HG02870 (cell line): ENCODE data around the gene UBN1.

ENCODE experiments used
- ATAC-seq: cut with Tn5 transposase; IDR thresholded peaks from one replicate; pipeline ENCODE4 v1.9.1; 2021; ENCODE audit warnings: mild to moderate bottlenecking, moderate library complexity; ENCODE audit not compliant: unreplicated experiment

UBN1 gene

DNA sequence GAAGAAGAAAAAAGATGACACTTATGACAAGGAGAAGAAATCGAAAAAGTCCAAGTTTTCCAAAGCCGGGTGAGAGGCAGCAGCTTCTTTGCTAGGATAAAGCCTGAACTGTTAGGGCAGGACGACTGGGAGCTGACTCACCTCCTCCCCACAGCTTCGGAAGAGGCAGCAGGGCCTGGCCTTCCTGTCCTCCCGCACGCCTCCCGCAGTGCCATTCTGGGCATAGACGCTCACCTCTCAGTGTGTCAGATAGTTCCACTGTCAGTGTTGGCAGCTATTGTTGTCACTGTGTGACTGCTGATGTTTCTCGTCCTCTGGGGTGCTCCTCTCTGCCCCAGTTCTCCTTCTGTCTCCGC is 12.6 kb downstream of the UBN1 start:
- no peak for ATAC-seq

- ATAC-seq: no peak
These were observed 13.6 kb downstream of the UBN1 start for GRCh38 chr16:4860727-4861342.

- ATAC-seq: no peak
These were observed 15.4 kb downstream of the UBN1 start for GRCh38 chr16:4862639-4863038.

- no peak for ATAC-seq
These were observed 17.4 kb downstream of the UBN1 start for GRCh38 chr16:4864728-4865127.

- ATAC-seq: no peak
These were observed 18.1 kb downstream of the UBN1 start for GRCh38 chr16:4865231-4865860.

DNA sequence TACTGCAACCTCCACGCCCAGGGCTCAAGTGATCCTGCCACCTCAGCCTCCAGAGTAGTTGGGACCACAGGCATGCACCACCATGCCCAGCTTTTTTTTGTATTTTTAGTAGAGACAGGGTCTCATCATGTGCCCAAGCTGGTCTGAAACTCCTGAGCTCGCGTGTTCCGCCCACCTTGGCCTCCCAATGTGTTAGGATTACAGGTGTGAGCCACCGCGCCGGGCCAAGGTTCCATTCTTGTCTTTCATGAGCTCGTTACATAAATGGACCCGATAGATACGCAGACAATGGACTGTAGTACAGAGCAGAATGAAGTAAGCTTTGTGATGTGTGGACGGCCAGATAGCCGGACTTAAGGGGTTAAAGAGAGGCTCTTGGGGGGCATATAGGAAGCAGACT is 19.3 kb downstream of the UBN1 start:
- no peak for ATAC-seq

GRCh38 chr16:4868026-4868425 is 20.7 kb downstream of the UBN1 start:
- ATAC-seq: no peak

- no peak for ATAC-seq
These were observed 21.3 kb downstream of the UBN1 start for GRCh38 chr16:4868535-4868934.

DNA sequence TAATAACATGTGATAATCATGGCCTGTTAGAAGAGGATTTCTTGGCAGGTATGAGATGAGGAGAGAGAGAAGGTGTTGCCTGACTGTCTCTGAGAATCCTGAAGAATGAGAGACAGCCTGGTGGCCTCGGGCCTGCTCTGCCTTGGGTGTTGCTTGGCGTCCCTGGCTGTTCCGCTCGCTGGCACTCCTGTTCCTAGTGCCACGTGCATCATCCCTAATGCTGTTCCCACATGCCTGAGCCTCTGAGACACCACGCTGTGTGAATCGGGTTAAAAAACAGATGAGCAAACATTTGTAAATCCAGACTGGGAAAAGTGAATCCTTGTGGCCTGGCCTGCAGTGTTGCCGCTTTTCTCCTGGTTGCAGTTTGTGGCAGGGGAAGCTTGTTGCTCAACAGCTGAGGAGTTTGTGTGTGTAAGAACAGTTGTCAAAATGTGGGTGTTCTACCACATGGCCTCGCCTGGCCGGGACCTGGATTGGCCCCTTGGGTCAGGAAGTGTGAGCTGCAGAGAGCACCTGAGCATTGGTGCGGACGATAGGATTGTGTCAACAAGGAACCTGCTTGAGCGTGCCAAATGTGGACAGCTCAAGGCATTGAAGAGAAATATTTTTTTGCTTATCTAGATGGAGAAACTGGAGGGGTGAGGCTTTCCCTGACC is 22.0 kb downstream of the UBN1 start:
- ATAC-seq: no peak

GRCh38 chr16:4870138-4870671 is 22.9 kb downstream of the UBN1 start:
- no peak for ATAC-seq

DNA sequence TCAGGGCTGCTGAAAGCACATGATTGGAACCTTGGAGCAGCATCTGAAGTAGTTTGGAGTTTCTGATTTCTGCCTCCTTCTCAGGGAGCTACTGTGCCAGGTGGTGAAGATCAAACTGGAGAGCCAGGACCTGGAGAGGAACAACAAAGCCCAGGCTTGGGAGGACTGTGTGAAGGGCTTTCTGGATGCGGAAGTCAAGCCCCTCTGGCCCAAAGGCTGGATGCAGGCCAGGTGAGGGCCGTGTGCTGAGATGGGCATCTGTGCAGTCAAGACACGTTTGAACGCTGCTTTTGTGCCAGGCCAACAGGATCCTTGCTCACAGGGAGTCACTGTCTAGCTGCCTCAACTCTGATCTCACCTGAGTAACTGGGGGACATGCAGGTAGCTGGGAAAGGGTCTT is 23.8 kb downstream of the UBN1 start:
- no peak for ATAC-seq

GRCh38 chr16:4873091-4873490 is 25.8 kb downstream of the UBN1 start:
- no peak for ATAC-seq

GRCh38 chr16:4874666-4875065 is 27.4 kb downstream of the UBN1 start:
- ATAC-seq: no peak

- ATAC-seq: no peak
These were observed 29.5 kb downstream of the UBN1 start for GRCh38 chr16:4876646-4877379.

DNA sequence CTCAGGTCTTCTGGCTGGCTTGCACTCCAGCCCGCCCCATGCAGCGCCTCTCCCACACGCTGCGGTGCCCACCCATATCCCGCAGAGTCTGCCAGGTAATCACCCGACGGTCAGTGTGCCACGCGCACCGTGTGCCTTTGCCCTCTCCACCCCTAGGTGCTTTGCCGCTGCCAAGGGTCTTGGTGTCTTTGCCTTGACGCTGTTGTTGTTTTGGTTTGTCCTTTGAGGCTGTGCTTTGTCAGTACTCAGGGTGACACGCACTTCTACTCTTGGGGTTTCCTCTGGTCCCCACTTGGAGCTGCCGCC is 30.1 kb downstream of the UBN1 start:
- ATAC-seq: no peak

DNA sequence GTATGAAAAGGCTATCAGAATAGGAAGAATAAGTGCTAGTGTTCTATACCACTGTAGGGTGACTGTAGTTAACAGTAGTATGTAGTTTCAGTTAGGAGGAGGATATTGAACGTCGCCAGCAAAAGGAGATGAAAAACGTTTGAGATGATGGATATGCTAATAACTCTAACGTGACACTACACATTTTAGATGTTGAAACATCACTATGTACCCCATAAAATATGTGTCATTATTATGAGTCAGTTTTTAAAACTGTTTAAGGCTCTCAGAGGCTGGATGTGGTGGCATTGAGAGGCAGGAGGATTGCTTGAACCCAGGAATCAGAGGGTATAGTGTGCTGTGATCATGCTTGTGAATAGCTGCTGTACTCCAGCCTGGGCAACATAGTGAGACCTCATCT is 31.8 kb downstream of the UBN1 start:
- ATAC-seq: no peak

GRCh38 chr16:4880006-4880580 is 32.8 kb downstream of the UBN1 start:
- ATAC-seq: no peak

DNA sequence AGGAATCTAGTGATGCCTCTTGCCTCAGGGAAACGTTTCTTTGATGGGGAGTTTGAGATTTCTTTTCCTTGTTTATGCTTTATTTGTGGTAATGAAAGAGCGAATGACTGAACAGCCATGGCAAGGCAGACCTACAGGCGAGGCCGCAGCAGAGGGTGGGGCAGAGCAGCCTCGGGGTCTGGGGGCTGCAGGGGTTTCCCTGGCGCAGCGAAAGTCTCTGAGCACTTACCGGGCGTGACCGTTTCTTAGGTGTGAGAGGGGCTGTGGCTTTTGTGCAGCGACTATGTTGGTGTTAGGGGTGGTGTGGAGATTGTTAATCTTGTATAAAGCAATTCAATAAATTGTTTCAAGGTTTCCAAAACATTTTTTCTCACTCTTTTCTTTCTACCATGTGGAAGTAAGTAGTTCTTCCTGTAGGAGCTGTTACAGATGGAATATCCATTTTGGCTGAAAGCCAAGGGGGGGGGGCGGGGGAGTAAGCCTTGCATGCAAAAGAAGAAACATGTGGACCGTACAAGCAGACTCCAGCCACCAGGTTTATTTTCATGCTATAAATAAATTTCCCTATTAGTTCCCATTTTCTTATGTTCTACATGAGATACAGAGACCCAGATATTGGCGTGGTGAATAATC is 34.8 kb downstream of the UBN1 start:
- no peak for ATAC-seq

GRCh38 chr16:4882633-4883285 is 35.5 kb downstream of the UBN1 start:
- no peak for ATAC-seq

GRCh38 chr16:4883501-4883900 is 36.2 kb downstream of the UBN1 start:
- no peak for ATAC-seq

GRCh38 chr16:4884209-4884608 is 36.9 kb downstream of the UBN1 start:
- no peak for ATAC-seq
